Neural progenitor cell (in vitro differentiated cells): ENCODE measurements around the gene LARGE1. TPM values are rescaled to one million over a fixed set of nuclear protein-coding genes. Genes with fewer than 3 reads are reported as not detected.

Experiments used
- DNase-seq: peaks from one replicate; pipeline ENCODE4 v3.0.0-alpha.2; 2016; ENCODE audit warnings: low spot score
- H2AFZ ChIP-seq: fragments of 200-600 bp; sonication (generic); replicated peaks from 2 replicates; pipeline ENCODE4 v1.6.1; 2016; ENCODE audit warnings: antibody characterized with exemption
- H3F3A ChIP-seq: fragments of 200-600 bp; sonication (generic); 2 replicates; pipeline ENCODE4 v1.6.1; 2016; ENCODE audit warnings: antibody characterized with exemption, low read depth
- H3K27ac ChIP-seq: fragments of 200-600 bp; sonication (generic); 2 replicates; pipeline ENCODE4 v1.5.1; 2016; ENCODE audit warnings: mild to moderate bottlenecking
- H3K27me3 ChIP-seq: fragments of 200-600 bp; sonication (generic); 2 replicates; pipeline ENCODE4 v1.6.1; 2016; ENCODE audit warnings: mild to moderate bottlenecking, moderate library complexity
- H3K36me3 ChIP-seq: fragments of 200-600 bp; sonication (generic); 2 replicates; pipeline ENCODE4 v1.5.1; 2016
- H3K4me1 ChIP-seq: fragments of 200-600 bp; sonication (generic); 2 replicates; pipeline ENCODE4 v1.6.1; 2016; ENCODE audit warnings: mixed run types
- H3K4me2 ChIP-seq: fragments of 200-600 bp; sonication (generic); 2 replicates; pipeline ENCODE4 v1.6.1; 2016
- H3K4me3 ChIP-seq: fragments of 200-600 bp; sonication (generic); 2 replicates; pipeline ENCODE4 v1.5.1; 2016
- H3K79me2 ChIP-seq: fragments of 200-600 bp; sonication (generic); 2 replicates; pipeline ENCODE4 v1.6.1; 2016; ENCODE audit warnings: low read depth
- H3K9ac ChIP-seq: fragments of 200-600 bp; sonication (generic); 2 replicates; pipeline ENCODE4 v1.6.1; 2016
- H3K9me3 ChIP-seq: fragments of 200-600 bp; sonication (generic); 2 replicates; pipeline ENCODE4 v1.5.1; 2016; ENCODE audit warnings: low read depth
- H4K20me1 ChIP-seq: fragments of 200-600 bp; sonication (generic); 2 replicates; pipeline ENCODE4 v1.6.1; 2016; ENCODE audit warnings: low read depth
- H3K27ac Mint-ChIP-seq: 3 replicates; pipeline ENCODE4 v1.8.0; 2021; ENCODE audit warnings: mixed read lengths
- H3K27me3 Mint-ChIP-seq: 2 replicates; pipeline ENCODE4 v1.8.0; 2022; ENCODE audit warnings: low read depth, mild to moderate bottlenecking, inconsistent platforms, moderate library complexity, mixed read lengths; ENCODE audit not compliant: insufficient read depth
- H3K36me3 Mint-ChIP-seq: 3 replicates; pipeline ENCODE4 v1.8.0; 2021; ENCODE audit warnings: mixed read lengths
- H3K4me1 Mint-ChIP-seq: 3 replicates; pipeline ENCODE4 v1.8.0; 2021; ENCODE audit warnings: mixed read lengths
- H3K4me3 Mint-ChIP-seq: 3 replicates; pipeline ENCODE4 v1.8.0; 2021; ENCODE audit warnings: mild to moderate bottlenecking, moderate library complexity, mixed read lengths
- H3K9me3 Mint-ChIP-seq: 3 replicates; pipeline ENCODE4 v1.8.0; 2020; ENCODE audit warnings: mixed read lengths
- EZH2 ChIP-seq: fragments of 200-600 bp; sonication (generic); IDR thresholded peaks from 2 replicates; pipeline ENCODE4 v1.6.1; 2017; ENCODE audit warnings: antibody characterized with exemption, mild to moderate bottlenecking, moderate library complexity
- EZH2phosphoT487 ChIP-seq: fragments of 200-600 bp; sonication (generic); IDR thresholded peaks from 2 replicates; pipeline ENCODE4 v1.6.1; 2017; ENCODE audit warnings: antibody characterized with exemption
- total RNA-seq: library from RNA; depleted of rRNA; stranded (reverse); fragments of >200 nt; gene quantifications from 2 replicates; pipeline ENCODE4 v1.2.3, GENCODE V29; 2015; ENCODE audit warnings: low replicate concordance
- TF ChIP-seq, protein P1 (sequence below): fragments of 200-600 bp; sonication (generic); IDR thresholded peaks from 2 replicates; pipeline ENCODE4 v1.5.1; 2017; ENCODE audit warnings: antibody characterized with exemption, mild to moderate bottlenecking

Gene LARGE1
- total RNA-seq, 1 donor from 2014 or later = 24.9 TPM

DNA sequence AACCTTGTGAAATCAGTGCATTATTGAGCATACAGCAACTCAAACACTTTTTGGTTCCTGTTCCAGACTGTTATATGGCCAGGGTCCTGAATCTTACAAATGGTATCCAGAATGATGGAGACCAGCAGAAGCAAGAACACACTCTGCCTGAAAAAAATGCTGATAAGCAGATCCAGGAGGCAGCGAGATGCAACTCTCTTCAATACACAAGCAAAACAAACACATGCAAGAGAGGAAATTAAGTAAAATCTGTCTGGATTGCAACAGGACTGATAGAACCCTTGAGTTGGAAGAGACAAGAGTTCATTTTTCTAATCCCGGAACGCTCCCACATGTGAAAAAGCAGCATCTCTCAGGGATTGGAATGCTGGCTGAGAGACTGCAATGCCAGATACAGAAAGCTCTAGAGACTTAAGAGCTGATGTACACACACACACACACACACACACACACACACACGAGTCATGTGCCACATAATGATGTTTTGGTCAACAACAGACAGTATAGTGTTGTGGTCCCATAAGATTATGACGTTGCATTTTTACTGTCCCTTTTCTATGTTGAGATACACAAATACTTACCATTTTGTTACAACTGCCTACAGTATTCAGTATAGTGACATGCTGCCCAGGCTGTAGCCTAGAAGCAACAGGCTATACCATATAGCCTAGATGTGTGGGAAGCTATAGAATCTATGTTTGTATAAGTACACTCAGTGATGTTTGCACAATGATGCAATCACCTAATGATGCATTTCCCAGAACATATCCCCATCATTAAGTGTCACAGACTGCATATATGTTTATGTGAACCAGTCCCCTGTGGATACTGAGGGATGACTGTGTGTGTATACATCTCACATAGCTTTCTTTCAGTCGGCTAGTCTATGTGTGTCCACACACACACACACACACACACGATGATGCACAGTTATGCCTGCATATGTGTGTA, 406.6 kb downstream of the LARGE1 start:
- H3K4me1 Mint-ChIP-seq = peaks cover 30% of the 10 kb centered on the region
- H3K27ac ChIP-seq = peak overlapping the region; percentile 38

DNA sequence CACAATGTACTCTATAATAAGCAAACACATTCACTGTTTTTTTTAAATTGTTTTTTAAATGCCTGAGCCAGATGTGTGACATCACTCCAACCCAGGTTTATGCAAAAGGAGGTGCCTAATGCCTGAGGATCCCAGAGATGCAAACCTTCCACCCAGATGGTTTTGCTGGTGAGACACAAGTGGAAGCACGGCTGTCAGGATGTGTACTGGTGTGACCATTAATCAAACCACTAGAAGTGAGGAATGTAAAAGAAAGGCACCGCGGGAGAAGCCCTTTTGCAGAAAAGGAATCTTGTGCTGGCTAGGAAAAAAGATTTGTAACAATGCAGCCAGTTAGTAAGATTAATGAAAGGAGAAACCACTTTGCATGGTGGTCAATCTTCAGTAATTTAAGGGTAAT, 407.4 kb downstream of the LARGE1 start:
- Histone ChIP-seq H3K9me3 (no peaks in the 10 kb centered on the region), H2AFZ (no peak overlapping the region), H3K4me3 (no peak overlapping the region), H3K4me1 (peaks cover 15% of the 10 kb centered on the region), H3K4me2 (no peak overlapping the region), H3K9ac (no peak overlapping the region), H3K27me3 (no peaks in the 10 kb centered on the region), H3K79me2 (no peaks in the 10 kb centered on the region), H3K36me3 (no peaks in the 10 kb centered on the region), H3F3A (no peaks in the 10 kb centered on the region), H3K27ac (peak overlapping the region; percentile 38), H4K20me1 (no peaks in the 10 kb centered on the region)
- Mint-ChIP-seq H3K27ac (peak overlapping the region; percentile 57), H3K27me3 (peaks cover 5% of the 10 kb centered on the region), H3K4me3 (no peak overlapping the region), H3K9me3 (no peaks in the 10 kb centered on the region), H3K4me1 (peaks cover 35% of the 10 kb centered on the region), H3K36me3 (no peaks in the 10 kb centered on the region)
- no peak for TF ChIP-seq EZH2
- TF ChIP-seq, protein P1, sequence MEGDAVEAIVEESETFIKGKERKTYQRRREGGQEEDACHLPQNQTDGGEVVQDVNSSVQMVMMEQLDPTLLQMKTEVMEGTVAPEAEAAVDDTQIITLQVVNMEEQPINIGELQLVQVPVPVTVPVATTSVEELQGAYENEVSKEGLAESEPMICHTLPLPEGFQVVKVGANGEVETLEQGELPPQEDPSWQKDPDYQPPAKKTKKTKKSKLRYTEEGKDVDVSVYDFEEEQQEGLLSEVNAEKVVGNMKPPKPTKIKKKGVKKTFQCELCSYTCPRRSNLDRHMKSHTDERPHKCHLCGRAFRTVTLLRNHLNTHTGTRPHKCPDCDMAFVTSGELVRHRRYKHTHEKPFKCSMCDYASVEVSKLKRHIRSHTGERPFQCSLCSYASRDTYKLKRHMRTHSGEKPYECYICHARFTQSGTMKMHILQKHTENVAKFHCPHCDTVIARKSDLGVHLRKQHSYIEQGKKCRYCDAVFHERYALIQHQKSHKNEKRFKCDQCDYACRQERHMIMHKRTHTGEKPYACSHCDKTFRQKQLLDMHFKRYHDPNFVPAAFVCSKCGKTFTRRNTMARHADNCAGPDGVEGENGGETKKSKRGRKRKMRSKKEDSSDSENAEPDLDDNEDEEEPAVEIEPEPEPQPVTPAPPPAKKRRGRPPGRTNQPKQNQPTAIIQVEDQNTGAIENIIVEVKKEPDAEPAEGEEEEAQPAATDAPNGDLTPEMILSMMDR = no peak
- no peak for TF ChIP-seq EZH2phosphoT487
- peak; percentile 22 for DNase-seq

More for the DNA sequence above, 406.6 kb downstream of the LARGE1 start:
- Mint-ChIP-seq H3K27ac (peak overlapping the region; percentile 36), H3K36me3 (no peaks in the 10 kb centered on the region), H3K27me3 (peaks cover 5% of the 10 kb centered on the region), H3K9me3 (no peaks in the 10 kb centered on the region), H3K4me3 (no peak overlapping the region)
- TF ChIP-seq EZH2 (no peak), EZH2phosphoT487 (no peak)
- TF ChIP-seq, protein P1 = no peak
- Histone ChIP-seq H3K4me2 (no peak overlapping the region), H3K9me3 (no peaks in the 10 kb centered on the region), H3K79me2 (no peaks in the 10 kb centered on the region), H3K36me3 (no peaks in the 10 kb centered on the region), H3K4me1 (peaks cover 15% of the 10 kb centered on the region), H4K20me1 (no peaks in the 10 kb centered on the region), H2AFZ (no peak overlapping the region), H3F3A (no peaks in the 10 kb centered on the region), H3K27me3 (no peaks in the 10 kb centered on the region), H3K4me3 (no peak overlapping the region), H3K9ac (no peak overlapping the region)
- no peak for DNase-seq

DNA sequence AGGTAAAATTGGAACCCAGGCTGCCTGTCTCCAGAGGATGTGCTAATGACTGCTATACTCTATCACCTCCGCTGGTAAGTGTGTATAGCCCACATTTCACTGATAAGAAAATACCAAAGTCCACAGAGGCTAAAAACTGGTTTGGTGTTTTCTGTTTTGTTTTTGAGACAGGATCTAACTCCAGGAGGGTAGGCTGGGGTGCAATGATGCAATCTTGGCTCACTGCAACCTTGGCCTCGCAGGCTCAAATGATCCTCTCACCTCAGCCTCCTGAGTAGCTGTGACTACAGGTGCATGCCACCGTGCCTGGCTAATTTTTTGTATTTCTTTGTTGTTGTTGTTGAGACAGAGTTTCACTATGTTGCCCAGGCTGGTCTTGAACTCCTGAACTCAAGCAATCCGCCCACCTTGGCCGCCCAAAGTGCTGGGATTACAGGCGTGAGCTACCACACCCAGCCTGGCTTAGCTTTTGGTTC, 409.8 kb downstream of the LARGE1 start:
- DNase-seq = no peak
- Histone ChIP-seq H3K27ac (no peak overlapping the region), H3K79me2 (no peaks in the 10 kb centered on the region), H3F3A (no peaks in the 10 kb centered on the region), H3K4me3 (no peak overlapping the region), H4K20me1 (peaks cover 1% of the 10 kb centered on the region), H3K4me2 (no peak overlapping the region), H3K36me3 (no peaks in the 10 kb centered on the region), H3K9ac (no peak overlapping the region), H3K27me3 (no peaks in the 10 kb centered on the region), H3K9me3 (no peaks in the 10 kb centered on the region), H2AFZ (no peak overlapping the region), H3K4me1 (peaks cover 13% of the 10 kb centered on the region)
- TF ChIP-seq, protein P1 = no peak
- TF ChIP-seq EZH2 = no peak
- Mint-ChIP-seq H3K27ac (no peak overlapping the region), H3K9me3 (no peaks in the 10 kb centered on the region), H3K36me3 (no peaks in the 10 kb centered on the region), H3K4me1 (peaks cover 34% of the 10 kb centered on the region), H3K27me3 (no peaks in the 10 kb centered on the region), H3K4me3 (no peak overlapping the region)
